H9 (cell line): Measurements from ENCODE around the gene NGFR. TPM values are rescaled to one million over a fixed set of nuclear protein-coding genes. Genes with fewer than 3 reads are reported as not detected.
A peak's percentile ranks its signal among the peaks of the same experiment; 100 is the strongest.

Source experiments
- DNase-seq: peaks from one replicate; pipeline ENCODE4 v3.0.0-alpha.2; 2017
- H2AFZ ChIP-seq: one replicate; pipeline ENCODE4 v1.6.1; 2013; ENCODE audit warnings: mild to moderate bottlenecking, low read length, control low read depth, moderate library complexity
- H2AK5ac ChIP-seq: 2 replicates; pipeline ENCODE4 v1.6.1; 2013; ENCODE audit warnings: low read length, control low read depth, mixed read lengths; ENCODE audit not compliant: insufficient read length
- H2BK120ac ChIP-seq: one replicate; pipeline ENCODE4 v1.6.1; 2013; ENCODE audit warnings: low read depth, mild to moderate bottlenecking, low read length, control low read depth, inconsistent platforms; ENCODE audit not compliant: poor library complexity, severe bottlenecking
- H2BK12ac ChIP-seq: 2 replicates; pipeline ENCODE4 v1.6.1; 2013; ENCODE audit warnings: low read length, control low read depth, mixed read lengths, low read depth; ENCODE audit not compliant: insufficient read length
- H2BK15ac ChIP-seq: 2 replicates; pipeline ENCODE4 v1.6.1; 2013; ENCODE audit warnings: low read depth, low read length, control low read depth
- H2BK20ac ChIP-seq: one replicate; pipeline ENCODE4 v1.6.1; 2013; ENCODE audit warnings: low read depth, mild to moderate bottlenecking, low read length, control low read depth, inconsistent platforms; ENCODE audit not compliant: poor library complexity, severe bottlenecking
- H2BK5ac ChIP-seq: 2 replicates; pipeline ENCODE4 v1.6.1; 2013; ENCODE audit warnings: low read length, control low read depth, mixed read lengths; ENCODE audit not compliant: insufficient read length
- H3K14ac ChIP-seq: 2 replicates; pipeline ENCODE4 v1.6.1; 2013; ENCODE audit warnings: low read length, control low read depth; ENCODE audit not compliant: insufficient read depth
- H3K18ac ChIP-seq: 2 replicates; pipeline ENCODE4 v1.6.1; 2013; ENCODE audit warnings: low read depth, mild to moderate bottlenecking, mixed read lengths, low read length, control low read depth; ENCODE audit not compliant: insufficient read length
- H3K23ac ChIP-seq: 2 replicates; pipeline ENCODE4 v1.6.1; 2013; ENCODE audit warnings: low read length, control low read depth, mixed read lengths, low read depth; ENCODE audit not compliant: insufficient read length
- H3K23me2 ChIP-seq: 2 replicates; pipeline ENCODE4 v1.6.1; 2013; ENCODE audit warnings: low read depth, mild to moderate bottlenecking, mixed read lengths, low read length, control low read depth; ENCODE audit not compliant: insufficient read length, poor library complexity, severe bottlenecking
- H3K27ac ChIP-seq: 2 replicates; pipeline ENCODE4 v1.5.1; 2013; ENCODE audit warnings: low read length, control low read depth, mixed read lengths, low read depth; ENCODE audit not compliant: insufficient read length
- H3K27me3 ChIP-seq: 2 replicates; pipeline ENCODE4 v1.6.1; 2013; ENCODE audit warnings: low read length, control low read depth, inconsistent platforms; ENCODE audit not compliant: insufficient read depth
- H3K4ac ChIP-seq: 2 replicates; pipeline ENCODE4 v1.6.1; 2013; ENCODE audit warnings: low read depth, mild to moderate bottlenecking, control low read depth, inconsistent platforms, low read length, moderate library complexity
- H3K4me1 ChIP-seq: 2 replicates; pipeline ENCODE4 v1.6.1; 2013; ENCODE audit warnings: low read length, control low read depth, inconsistent platforms; ENCODE audit not compliant: insufficient read depth
- H3K4me2 ChIP-seq: 2 replicates; pipeline ENCODE4 v1.6.1; 2013; ENCODE audit warnings: low read length, control low read depth, mixed read lengths; ENCODE audit not compliant: insufficient read length, insufficient read depth
- H3K56ac ChIP-seq: 2 replicates; pipeline ENCODE4 v1.6.1; 2013; ENCODE audit warnings: low read depth, mild to moderate bottlenecking, mixed read lengths, low read length, control low read depth; ENCODE audit not compliant: insufficient read length
- H3K79me1 ChIP-seq: 2 replicates; pipeline ENCODE4 v1.6.1; 2013; ENCODE audit warnings: low read depth, mild to moderate bottlenecking, moderate library complexity, low read length, control low read depth, inconsistent platforms; ENCODE audit not compliant: insufficient read depth, poor library complexity, severe bottlenecking
- H3K79me2 ChIP-seq: 2 replicates; pipeline ENCODE4 v1.6.1; 2013; ENCODE audit warnings: low read length, control low read depth, inconsistent platforms; ENCODE audit not compliant: insufficient read depth
- H3K9ac ChIP-seq: 2 replicates; pipeline ENCODE4 v1.6.1; 2013; ENCODE audit warnings: low read length, control low read depth, mixed read lengths; ENCODE audit not compliant: insufficient read length; ENCODE audit errors: extremely low read depth
- H3K9me3 ChIP-seq: one replicate; pipeline ENCODE4 v1.6.1; 2013; ENCODE audit warnings: low read depth, low read length, inconsistent platforms; ENCODE audit not compliant: control insufficient read depth
- H3T11ph ChIP-seq: one replicate; pipeline ENCODE4 v1.6.1; 2013; ENCODE audit warnings: mild to moderate bottlenecking, low read length, control low read depth, inconsistent platforms
- H4K20me1 ChIP-seq: one replicate; pipeline ENCODE4 v1.6.1; 2013; ENCODE audit not compliant: control insufficient read depth, insufficient read length, insufficient read depth
- H4K5ac ChIP-seq: 2 replicates; pipeline ENCODE4 v1.6.1; 2013; ENCODE audit warnings: low read depth, mild to moderate bottlenecking, mixed read lengths, low read length, control low read depth; ENCODE audit not compliant: insufficient read length
- H4K8ac ChIP-seq: replicated peaks from 2 replicates; pipeline ENCODE4 v1.6.1; 2013; ENCODE audit warnings: low read length, control low read depth, mixed read lengths, low read depth; ENCODE audit not compliant: insufficient read length
- H4K91ac ChIP-seq: 2 replicates; pipeline ENCODE4 v1.6.1; 2013; ENCODE audit warnings: low read depth, mild to moderate bottlenecking, moderate library complexity, mixed read lengths, low read length, control low read depth; ENCODE audit not compliant: insufficient read length
- H3K27ac Mint-ChIP-seq, 3 experiments: 2 replicates in 2 of 3; 3 replicates in 1 of 3; pipeline ENCODE4 v1.8.0; 2020 to 2021; ENCODE audit warnings: mixed read lengths in 3 of 3, mild to moderate bottlenecking in 1 of 3, moderate library complexity in 1 of 3
- H3K27me3 Mint-ChIP-seq: 2 replicates; pipeline ENCODE4 v1.8.0; 2021; ENCODE audit warnings: low read depth, mild to moderate bottlenecking, moderate library complexity, mixed read lengths
- H3K36me3 Mint-ChIP-seq, 3 experiments: 2 replicates in 2 of 3; 3 replicates in 1 of 3; pipeline ENCODE4 v1.8.0; 2020 to 2021; ENCODE audit warnings: low read depth in 3 of 3, mixed read lengths in 3 of 3; ENCODE audit not compliant: insufficient read depth in 1 of 3
- H3K4me1 Mint-ChIP-seq, 2 experiments: 2 replicates each; pipeline ENCODE4 v1.8.0; 2020; ENCODE audit warnings: mixed read lengths in 2 of 2
- H3K4me3 Mint-ChIP-seq, 2 experiments: 2 replicates in 1 of 2; 3 replicates in 1 of 2; pipeline ENCODE4 v1.8.0; 2020 to 2021; ENCODE audit warnings: mild to moderate bottlenecking in 2 of 2, mixed read lengths in 2 of 2, moderate library complexity in 1 of 2
- H3K9me3 Mint-ChIP-seq, 2 experiments: 2 replicates in 1 of 2; 3 replicates in 1 of 2; pipeline ENCODE4 v1.8.0; 2020; ENCODE audit warnings: mild to moderate bottlenecking in 2 of 2, mixed read lengths in 2 of 2, moderate library complexity in 1 of 2
- CTCF ChIP-seq: fragments of 200-600 bp; sonication (generic); conservative IDR thresholded peaks from 3 replicates; pipeline ENCODE4 v1.8.0; 2021; ENCODE audit warnings: antibody characterized with exemption, mild to moderate bottlenecking
- WGBS: extraction: QIAGEN DNeasy Blood & Tissue Kit; methylation state at CpG from one replicate; pipeline ENCODE4 v1.1.7; 2013; ENCODE audit warnings: missing lambda C conversion rate, low lambda C conversion rate, mixed read lengths; ENCODE audit not compliant: insufficient read length; ENCODE audit errors: extremely low coverage; 5-methylcytosine and 5-hydroxymethylcytosine counted together
- total RNA-seq: library from RNA; stranded (reverse); gene quantifications from 2 replicates; pipeline ENCODE4 v1.2.1, GENCODE V29; 2021

NGFR gene
- total RNA-seq, 1 experiment from 2014 or later: 9.6 TPM

- Histone ChIP-seq H3K23me2 (peaks cover 26% of the 10 kb centered on the region), H3K79me1 (no peaks in the 10 kb centered on the region), H3T11ph (no peak overlapping the region), H3K4me1 (peaks cover 3% of the 10 kb centered on the region; the same call in 1 of the 2 replicates), H2BK12ac (no peak overlapping the region), H3K4me2 (peak overlapping the region; percentile 60), H2BK5ac (no peak overlapping the region), H4K5ac (no peak overlapping the region), H3K9ac (no peak overlapping the region), H3K18ac (no peak overlapping the region), H3K79me2 (no peaks in the 10 kb centered on the region), H2AFZ (no peak overlapping the region), H3K4ac (no peak overlapping the region), H2BK15ac (no peak overlapping the region), H3K9me3 (no peaks in the 10 kb centered on the region), H4K20me1 (no peaks in the 10 kb centered on the region), H3K14ac (0 out of 2 replicates have a peak overlapping the region, but pooled peaks have one; percentile 19), H3K56ac (no peak overlapping the region), H2BK20ac (no peak overlapping the region), H2BK120ac (no peak overlapping the region), H3K27me3 (peaks cover 9% of the 10 kb centered on the region), H2AK5ac (no peak overlapping the region), H4K91ac (no peak overlapping the region), H4K8ac (no peak overlapping the region), H3K27ac (no peak overlapping the region), H3K23ac (no peak overlapping the region)
- Mint-ChIP-seq H3K27me3 (peaks cover 88% of the 10 kb centered on the region), H3K4me1 (peaks cover 35 to 45% of the 10 kb centered on the region in 2 experiments), H3K4me3 (peak overlapping the region; percentile 68 to 95), H3K36me3 (no peaks in the 10 kb centered on the region; a peak in 1 of 7 replicates), H3K9me3 (no peaks in the 10 kb centered on the region; a peak in 1 of 5 replicates), H3K27ac (no peak overlapping the region)
- peak; percentile 87 for DNase-seq
- no peak for TF ChIP-seq CTCF
- no CpG with 5 or more reads among the region's 75 CpGs for WGBS
Measured at GRCh38 chr17:49497148-49498028, 2.3 kb downstream of the NGFR start.
